Stimulated activated CD8-positive, alpha-beta memory T cell treated with anti-CD3 and anti-CD28 coated beads, Interleukin-7, amount 100 ng/mL, for 4 hours (primary cell): ENCODE measurements around the gene PRAMEF6.
"Not testable (repeated sequence)": the region's sequence is repeated elsewhere in the genome, so short reads cannot be mapped to it uniquely, and the experiment has no call there.

Experiments
- DNase-seq, 2 donors: peaks; one replicate each; pipeline ENCODE4 v3.0.0-alpha.2; 2020; ENCODE audit warnings: low read depth in 2 of 2

The PRAMEF6 gene

GRCh38 chr1:12947480-12947879 lies at the start of gene PRAMEF6:
PRAMEF6 (minus strand) TSS chr1:12947580; CDS start chr1:12942518, 5,062 bp downstream.
- DNase-seq, result not testable (repeated sequence)

- DNase-seq, result not testable (repeated sequence)
Observed at GRCh38 chr1:12924368-12924767, 23.0 kb downstream of the PRAMEF6 start.

GRCh38 chr1:12921749-12922148 lies 25.6 kb downstream of the PRAMEF6 start:
- DNase-seq, result not testable (repeated sequence)

- not testable (repeated sequence) for DNase-seq
Observed at GRCh38 chr1:12916310-12916709, 31.1 kb downstream of the PRAMEF6 start, which contains the start of gene PRAMEF7. PRAMEF7 (plus strand) TSS chr1:12916610; CDS start chr1:12917693, 1,083 bp downstream.

GRCh38 chr1:12903793-12904572 lies 43.4 kb downstream of the PRAMEF6 start:
- not testable (repeated sequence) for DNase-seq

GRCh38 chr1:12899186-12899585 lies 48.2 kb downstream of the PRAMEF6 start:
- not testable (repeated sequence) for DNase-seq

GRCh38 chr1:12898170-12898569 lies 49.2 kb downstream of the PRAMEF6 start, which contains the start of gene PRAMEF10:
PRAMEF10 (minus strand) TSS chr1:12898270; CDS start chr1:12895847, 2,423 bp downstream.
- DNase-seq, result not testable (repeated sequence)
